ENCODE data around the gene STRIP1.

GRCh38 chr1:110083866-110084226, 49.4 kb downstream of the STRIP1 start:
- TF ChIP-seq CTCF (IDR thresholded peaks at IDR 0.05) (no peak), POLR2A (IDR thresholded peaks at IDR 0.05) (no peak)
